IMR-90 (cell line): ENCODE results near the gene OR14J1. TPM values are rescaled to one million over a fixed set of nuclear protein-coding genes. Genes with fewer than 3 reads are reported as not detected.
A peak's percentile ranks its signal among the peaks of the same experiment; 100 is the strongest.
"Not testable (repeated sequence)": the region's sequence is repeated elsewhere in the genome, so short reads cannot be mapped to it uniquely, and the experiment has no call there.

Source experiments
- ATAC-seq: fragments of 200-7000 bp; cut with Tn5 transposase; 2 replicates; pipeline ENCODE4 v1.9.1; 2020; ENCODE audit warnings: low read depth, mild to moderate bottlenecking, moderate library complexity
- BruUV-seq: library from RNA; stranded (reverse); fragments of 400-500 nt; replicated peaks from 2 replicates; lab custom pipeline; 2021; lab: Mats Ljungman, UMichigan
- CTCF ChIA-PET: fragments of 300-600 bp; formaldehyde crosslinking; extraction: SDS; loops from one replicate; lab custom pipeline; 2021; ENCODE audit warnings: antibody characterized with exemption; lab: Yijun Ruan, JAX
- POLR2A ChIA-PET: fragments of 300-600 bp; sonication (Branson Sonifier 250); formaldehyde crosslinking; loops from one replicate; lab custom pipeline; 2022; ENCODE audit warnings: antibody characterized with exemption; ENCODE audit not compliant: unreplicated experiment; lab: Charles Lee
- DNase-seq: peaks from one replicate; pipeline ENCODE4 v3.0.0; 2013
- H2AFZ ChIP-seq: replicated peaks from 2 replicates; pipeline ENCODE3; 2013; ENCODE audit warnings: low read length, mild to moderate bottlenecking; ENCODE audit not compliant: poor library complexity
- H2AK5ac ChIP-seq: 2 replicates; pipeline ENCODE4 v1.6.1; 2013; ENCODE audit warnings: low read depth, low read length, inconsistent platforms
- H2AK9ac ChIP-seq: replicated peaks from 2 replicates; pipeline ENCODE3; 2013; ENCODE audit warnings: mild to moderate bottlenecking, low read depth, low read length, moderate library complexity; ENCODE audit not compliant: poor library complexity
- H2BK120ac ChIP-seq: 2 replicates; pipeline ENCODE4 v1.6.1; 2013; ENCODE audit warnings: low read depth, low read length, inconsistent platforms
- H2BK15ac ChIP-seq: 3 replicates; pipeline ENCODE4 v1.6.1; 2013; ENCODE audit warnings: low read depth, low read length, inconsistent platforms
- H2BK20ac ChIP-seq: 2 replicates; pipeline ENCODE4 v1.6.1; 2013; ENCODE audit warnings: low read depth, mild to moderate bottlenecking, inconsistent platforms, low read length, moderate library complexity
- H2BK5ac ChIP-seq: 2 replicates; pipeline ENCODE4 v1.6.1; 2013; ENCODE audit warnings: mild to moderate bottlenecking, low read depth, low read length, inconsistent platforms; ENCODE audit not compliant: poor library complexity, severe bottlenecking
- H3K14ac ChIP-seq: replicated peaks from 2 replicates; pipeline ENCODE4 v1.6.1; 2013; ENCODE audit warnings: low read depth, low read length, inconsistent platforms
- H3K18ac ChIP-seq: 2 replicates; pipeline ENCODE4 v1.6.1; 2013; ENCODE audit warnings: low read depth, low read length, control low read depth
- H3K23ac ChIP-seq: 2 replicates; pipeline ENCODE4 v1.6.1; 2013; ENCODE audit warnings: low read depth, low read length, inconsistent platforms
- H3K27ac ChIP-seq: 2 replicates; pipeline ENCODE4 v1.5.1; 2013; ENCODE audit warnings: mild to moderate bottlenecking, control low read depth, low read length; ENCODE audit not compliant: insufficient read depth
- H3K27me3 ChIP-seq: 2 replicates; pipeline ENCODE4 v1.6.1; 2013; ENCODE audit warnings: low read length; ENCODE audit not compliant: control insufficient read depth, insufficient read depth
- H3K36me3 ChIP-seq: 2 replicates; pipeline ENCODE4 v1.6.1; 2013; ENCODE audit warnings: low read length, mixed read lengths; ENCODE audit not compliant: control insufficient read depth, insufficient read depth
- H3K4ac ChIP-seq: 2 replicates; pipeline ENCODE4 v1.6.1; 2013; ENCODE audit warnings: low read depth, low read length, inconsistent platforms
- H3K4me1 ChIP-seq: 2 replicates; pipeline ENCODE4 v1.6.1; 2013; ENCODE audit warnings: low read length, mixed read lengths; ENCODE audit not compliant: control insufficient read depth, insufficient read depth
- H3K4me2 ChIP-seq: 2 replicates; pipeline ENCODE4 v1.6.1; 2013; ENCODE audit warnings: low read depth, mild to moderate bottlenecking, control low read depth, low read length, moderate library complexity
- H3K4me3 ChIP-seq: 2 replicates; pipeline ENCODE4 v1.5.1; 2013; ENCODE audit warnings: low read depth, mild to moderate bottlenecking, control low read depth, low read length, moderate library complexity; ENCODE audit not compliant: insufficient read depth
- H3K56ac ChIP-seq: 2 replicates; pipeline ENCODE4 v1.6.1; 2013; ENCODE audit warnings: low read length, inconsistent platforms; ENCODE audit not compliant: insufficient read depth; ENCODE audit errors: extremely low read depth
- H3K79me1 ChIP-seq, 2 experiments: 2 replicates each; pipeline ENCODE4 v1.6.1; 2013; ENCODE audit warnings: low read length in 2 of 2, inconsistent platforms in 1 of 2, low read depth in 1 of 2
- H3K9ac ChIP-seq: 2 replicates; pipeline ENCODE4 v1.6.1; 2013; ENCODE audit warnings: low read depth, low read length, control low read depth
- H3K9me1 ChIP-seq: 2 replicates; pipeline ENCODE4 v1.6.1; 2013; ENCODE audit warnings: low read length, inconsistent platforms; ENCODE audit not compliant: insufficient read depth
- H3K9me3 ChIP-seq: 2 replicates; pipeline ENCODE4 v1.6.1; 2013; ENCODE audit warnings: low read length; ENCODE audit not compliant: control insufficient read depth, insufficient read depth
- H4K20me1 ChIP-seq: 2 replicates; pipeline ENCODE4 v1.6.1; 2013; ENCODE audit warnings: low read length, inconsistent platforms; ENCODE audit not compliant: insufficient read depth
- H4K5ac ChIP-seq: 2 replicates; pipeline ENCODE4 v1.6.1; 2013; ENCODE audit warnings: mild to moderate bottlenecking, low read depth, low read length, control low read depth
- H4K8ac ChIP-seq, 2 experiments: 2 replicates each; pipeline ENCODE4 v1.6.1; 2013; ENCODE audit warnings: low read depth in 2 of 2, low read length in 2 of 2, control low read depth in 1 of 2, inconsistent platforms in 1 of 2
- H4K91ac ChIP-seq: 2 replicates; pipeline ENCODE4 v1.6.1; 2013; ENCODE audit warnings: low read depth, low read length, inconsistent platforms; ENCODE audit not compliant: insufficient read depth
- MAFK ChIP-seq: IDR thresholded peaks from 2 replicates; pipeline ENCODE4 v1.6.1; 2012; ENCODE audit warnings: low read depth, low read length, improper control_type of control experiment
- POLR2A ChIP-seq: IDR thresholded peaks from 2 replicates; pipeline ENCODE4 v1.6.1; 2012; ENCODE audit warnings: mild to moderate bottlenecking, low read depth, low read length
- WGBS, 2 experiments: methylation state at CpG; one replicate each; pipeline versions ENCODE4 v1.1.5 to v1.1.7; 2013; ENCODE audit warnings: missing lambda C conversion rate in 2 of 2; ENCODE audit not compliant: insufficient read length in 1 of 2; ENCODE audit errors: extremely low coverage in 2 of 2; 5-methylcytosine and 5-hydroxymethylcytosine counted together
- dilution Hi-C: fragments of 300-500 bp; cut with HindIII; formaldehyde crosslinking; loops from one replicate; pipeline ENCODE4 v1.14.3; 2018; ENCODE audit warnings: low sequenced_read_pairs; ENCODE audit not compliant: unreplicated experiment
- in situ Hi-C: fragments of 300-500 bp; cut with MboI; formaldehyde crosslinking; loops from 3 replicates; pipeline ENCODE4 v1.14.3; 2019; ENCODE audit warnings: low sequenced_read_pairs, inconsistent platforms, mixed read lengths
- intact Hi-C: fragments of 100-400 bp; cut with micrococcal nuclease; formaldehyde crosslinking; loops from 2 replicates; pipeline ENCODE4 v1.10.0; 2022
- polyA plus RNA-seq, 3 experiments: library from polyadenylated mRNA; depleted of rRNA; stranded (reverse); fragments of >200 nt; gene quantifications; 2 replicates each; pipeline ENCODE4 v1.2.3, GENCODE V29; 2012; ENCODE audit warnings: low replicate concordance in 1 of 3
- total RNA-seq: library from RNA; depleted of rRNA; stranded (reverse); fragments of >200 nt; gene quantifications from 2 replicates; pipeline ENCODE4 v1.2.3, GENCODE V29; 2012

The OR14J1 gene
- total and polyA plus RNA-seq, 2 of the 4 experiments (the other 2 are of a cell fraction): not detected

- no peak overlapping the region for H2BK120ac ChIP-seq
- WGBS, 2 experiments: no CpG with 5 or more reads among the region's 3 CpGs
- in situ Hi-C loops: no loop called here
- no peak overlapping the region for H2AK9ac ChIP-seq
- H3K79me1 ChIP-seq: no peaks in the 10 kb centered on the region
- no peak overlapping the region for H2BK5ac ChIP-seq
- H2BK20ac ChIP-seq: no peak overlapping the region
- no peak overlapping the region for H4K5ac ChIP-seq
- H2AFZ ChIP-seq: no peak overlapping the region
- no peaks in the 10 kb centered on the region for H3K9me1 ChIP-seq
- H3K27ac ChIP-seq: no peak overlapping the region
- ATAC-seq: no peak
- H3K4me1 ChIP-seq: no peaks in the 10 kb centered on the region
- no peaks in the 10 kb centered on the region for H3K27me3 ChIP-seq
- no peaks in the 10 kb centered on the region for H3K36me3 ChIP-seq
- peaks cover 3% of the 10 kb centered on the region for H3K9me3 ChIP-seq
- TF ChIP-seq MAFK (peak; percentile 52), POLR2A (no peak)
- H4K91ac ChIP-seq: no peak overlapping the region
- no peak overlapping the region for H3K23ac ChIP-seq
- H3K9ac ChIP-seq: no peak overlapping the region
- intact Hi-C loops: no loop called here
- CTCF ChIA-PET: no interaction called here
- no peak for DNase-seq
- BruUV-seq: no TSS peak
- dilution Hi-C loops: no loop called here
- H4K20me1 ChIP-seq: no peaks in the 10 kb centered on the region
- H3K4ac ChIP-seq: no peak overlapping the region
- no peak overlapping the region for H3K4me2 ChIP-seq
- no peak overlapping the region for H2BK15ac ChIP-seq
- no peak overlapping the region for H2AK5ac ChIP-seq
- POLR2A ChIA-PET: no interaction called here
- H4K8ac ChIP-seq: no peak overlapping the region
- H3K4me3 ChIP-seq: no peak overlapping the region
- H3K14ac ChIP-seq: no peak overlapping the region
- H3K18ac ChIP-seq: no peak overlapping the region
- no peak overlapping the region for H3K56ac ChIP-seq
Observed at GRCh38 chr6:29345380-29345779, 43.9 kb downstream of the OR14J1 start.

- POLR2A ChIA-PET, BruUV-seq, H2AFZ ChIP-seq, H2AK5ac ChIP-seq, in situ Hi-C loops, H2AK9ac ChIP-seq, H2BK15ac ChIP-seq, H3K4me3 ChIP-seq, H3K9ac ChIP-seq, H3K23ac ChIP-seq, H4K20me1 ChIP-seq, H3K4ac ChIP-seq, H2BK120ac ChIP-seq, H3K4me2 ChIP-seq, H3K27ac ChIP-seq, H3K9me1 ChIP-seq, H2BK20ac ChIP-seq, CTCF ChIA-PET, H3K27me3 ChIP-seq, intact Hi-C loops, H3K4me1 ChIP-seq, H4K5ac ChIP-seq, H3K9me3 ChIP-seq, H3K18ac ChIP-seq, dilution Hi-C loops, H2BK5ac ChIP-seq, H3K79me1 ChIP-seq, H3K56ac ChIP-seq, ATAC-seq, H3K36me3 ChIP-seq, DNase-seq, H4K91ac ChIP-seq, H4K8ac ChIP-seq, H3K14ac ChIP-seq: not testable (repeated sequence)
- WGBS, 2 experiments: no CpG with 5 or more reads among the region's 3 CpGs
Observed at GRCh38 chr6:29349348-29349747, 47.8 kb downstream of the OR14J1 start.
